Fibroblast of lung (primary cell): ENCODE data around the gene SCYGR4. TPM values are rescaled to one million over a fixed set of nuclear protein-coding genes. Genes with fewer than 3 reads are reported as not detected.

Source experiments
- DNase-seq, 2 donors: peaks; one replicate each; pipeline versions ENCODE4 v3.0.0 to v3.0.0-alpha.2; 2010; ENCODE audit warnings: low read depth in 2 of 2
- H2AFZ ChIP-seq: 2 replicates; pipeline ENCODE4 v1.5.1; 2012; ENCODE audit warnings: low read length, control low read depth, inconsistent platforms
- H3K27ac ChIP-seq: 2 replicates; pipeline ENCODE4 v1.5.1; 2011; ENCODE audit warnings: low read length, control low read depth; ENCODE audit not compliant: insufficient read depth
- H3K27me3 ChIP-seq: 2 replicates; pipeline ENCODE4 v1.5.1; 2011; ENCODE audit warnings: mild to moderate bottlenecking, low read length; ENCODE audit not compliant: control insufficient read depth, insufficient read depth
- H3K36me3 ChIP-seq: 2 replicates; pipeline ENCODE4 v1.5.1; 2011; ENCODE audit warnings: low read length; ENCODE audit not compliant: control insufficient read depth, insufficient read depth
- H3K4me1 ChIP-seq: 2 replicates; pipeline ENCODE4 v1.5.1; 2011; ENCODE audit warnings: low read length; ENCODE audit not compliant: control insufficient read depth, insufficient read depth; ENCODE audit errors: extremely low read depth
- H3K4me2 ChIP-seq: 2 replicates; pipeline ENCODE4 v1.5.1; 2011; ENCODE audit warnings: low read length, control low read depth; ENCODE audit not compliant: insufficient read depth; ENCODE audit errors: extremely low read depth
- H3K4me3 ChIP-seq, 4 experiments: fragments of 200-600 bp in 1 of 4; sonication (generic) in 1 of 4; replicated peaks in 1 of 4; 2 replicates each; pipeline ENCODE4 v1.5.1; 2011 to 2016; ENCODE audit warnings: low read length in 4 of 4, low read depth in 3 of 4, mild to moderate bottlenecking in 3 of 4, control low read depth in 2 of 4, inconsistent platforms in 1 of 4, mixed read lengths in 1 of 4; ENCODE audit not compliant: insufficient read depth in 1 of 4; ENCODE audit errors: control extremely low read depth in 1 of 4
- H3K79me2 ChIP-seq: 2 replicates; pipeline ENCODE4 v1.5.1; 2012; ENCODE audit warnings: mild to moderate bottlenecking, low read length, inconsistent platforms; ENCODE audit not compliant: control insufficient read depth, insufficient read depth
- H3K9ac ChIP-seq: 2 replicates; pipeline ENCODE4 v1.5.1; 2011; ENCODE audit warnings: mild to moderate bottlenecking, low read length, control low read depth; ENCODE audit not compliant: insufficient read depth
- H3K9me3 ChIP-seq: 2 replicates; pipeline ENCODE4 v1.5.1; 2012; ENCODE audit warnings: low read depth, low read length; ENCODE audit not compliant: control insufficient read depth, insufficient read depth
- H4K20me1 ChIP-seq: 2 replicates; pipeline ENCODE4 v1.5.1; 2011; ENCODE audit warnings: low read length; ENCODE audit not compliant: control insufficient read depth, insufficient read depth; ENCODE audit errors: extremely low read depth
- EZH2 ChIP-seq: IDR thresholded peaks from 2 replicates; pipeline ENCODE4 v1.5.1; 2012; ENCODE audit warnings: low read length, control low read depth, mild to moderate bottlenecking; ENCODE audit errors: missing control alignments
- polyA plus RNA-seq, 2 donors: library from polyadenylated mRNA; depleted of rRNA in 1 of 2; stranded (reverse) in 1 of 2; unstranded in 1 of 2; fragments of >200 nt; gene quantifications; 2 replicates each; pipeline ENCODE4 v1.2.1, GENCODE V29; 2011 to 2012; ENCODE audit warnings: missing spikeins in 1 of 2
- total RNA-seq: library from RNA; depleted of rRNA; stranded (reverse); fragments of >200 nt; gene quantifications from 2 replicates; pipeline ENCODE4 v1.2.1, GENCODE V29; 2014
- TF ChIP-seq, protein P1 (sequence below), 2 donors: IDR thresholded peaks in 1 of 2; conservative IDR thresholded peaks in 1 of 2; 1 replicate in 1 of 2; 2 replicates in 1 of 2; pipeline ENCODE4 v1.5.1; 2011 to 2012; ENCODE audit warnings: low read length in 2 of 2, control low read depth in 1 of 2, inconsistent platforms in 1 of 2, low read depth in 1 of 2, mild to moderate bottlenecking in 1 of 2

The SCYGR4 gene
- total and polyA plus RNA-seq, 2 donors (not counting 1 experiment from before 2014, with no cell fraction given): not detected

DNA sequence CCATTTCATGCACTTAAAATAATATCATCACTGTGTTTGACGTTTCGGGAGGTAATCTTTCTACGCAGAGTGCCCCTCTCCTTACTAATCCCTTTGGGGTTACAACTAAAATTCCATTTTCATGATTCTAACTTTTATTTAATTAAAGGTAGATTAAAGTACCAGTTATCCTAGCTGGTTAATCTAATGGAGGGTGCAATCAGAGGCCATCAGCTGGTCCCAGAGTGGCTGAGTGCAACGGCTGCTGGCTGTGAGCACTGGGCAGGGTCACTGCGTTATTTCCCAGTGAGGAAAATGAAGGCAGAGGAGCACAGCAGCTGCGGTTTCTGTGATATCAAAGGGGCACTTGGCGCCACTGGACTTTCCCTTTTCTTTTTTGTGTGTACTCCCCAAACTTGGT is 12.1 kb downstream of the SCYGR4 start:
- no peak overlapping the region for H2AFZ ChIP-seq
- TF ChIP-seq, protein P1, sequence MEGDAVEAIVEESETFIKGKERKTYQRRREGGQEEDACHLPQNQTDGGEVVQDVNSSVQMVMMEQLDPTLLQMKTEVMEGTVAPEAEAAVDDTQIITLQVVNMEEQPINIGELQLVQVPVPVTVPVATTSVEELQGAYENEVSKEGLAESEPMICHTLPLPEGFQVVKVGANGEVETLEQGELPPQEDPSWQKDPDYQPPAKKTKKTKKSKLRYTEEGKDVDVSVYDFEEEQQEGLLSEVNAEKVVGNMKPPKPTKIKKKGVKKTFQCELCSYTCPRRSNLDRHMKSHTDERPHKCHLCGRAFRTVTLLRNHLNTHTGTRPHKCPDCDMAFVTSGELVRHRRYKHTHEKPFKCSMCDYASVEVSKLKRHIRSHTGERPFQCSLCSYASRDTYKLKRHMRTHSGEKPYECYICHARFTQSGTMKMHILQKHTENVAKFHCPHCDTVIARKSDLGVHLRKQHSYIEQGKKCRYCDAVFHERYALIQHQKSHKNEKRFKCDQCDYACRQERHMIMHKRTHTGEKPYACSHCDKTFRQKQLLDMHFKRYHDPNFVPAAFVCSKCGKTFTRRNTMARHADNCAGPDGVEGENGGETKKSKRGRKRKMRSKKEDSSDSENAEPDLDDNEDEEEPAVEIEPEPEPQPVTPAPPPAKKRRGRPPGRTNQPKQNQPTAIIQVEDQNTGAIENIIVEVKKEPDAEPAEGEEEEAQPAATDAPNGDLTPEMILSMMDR (conservative IDR thresholded peaks at IDR 0.05 in 1 of 2, IDR thresholded peaks at IDR 0.05 in 1 of 2; ENCODE audit: low read depth in 1 of 2, low read length in 2 of 2): no peak
- no peak for TF ChIP-seq EZH2

DNA sequence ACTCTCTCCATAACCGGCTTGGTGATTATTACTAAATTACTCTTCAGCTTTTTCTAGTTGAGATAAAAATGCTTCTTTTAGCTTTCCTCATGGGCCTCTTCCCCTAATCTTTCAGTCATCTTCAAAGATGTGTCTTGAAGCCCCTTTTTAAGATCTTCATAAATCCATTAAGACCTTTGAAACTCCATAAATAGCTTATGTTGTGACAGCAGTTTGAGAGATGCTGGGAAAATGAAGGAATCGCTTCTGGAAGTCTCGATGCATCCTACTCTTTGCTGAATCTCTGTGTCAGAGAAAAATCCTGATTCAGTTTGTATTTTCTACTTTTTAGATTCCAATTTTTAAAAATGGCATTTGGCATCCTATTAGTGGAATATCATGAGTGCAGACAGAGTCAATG is 13.0 kb downstream of the SCYGR4 start:
- no peak overlapping the region for H3K4me2 ChIP-seq
- no peak overlapping the region for H2AFZ ChIP-seq

More for the DNA sequence above, 12.1 kb downstream of the SCYGR4 start:
- no peak for DNase-seq
- H3K79me2 ChIP-seq: no peaks in the 10 kb centered on the region
- no peak overlapping the region for H3K4me3 ChIP-seq
- H3K9me3 ChIP-seq: no peaks in the 10 kb centered on the region
- no peaks in the 10 kb centered on the region for H3K36me3 ChIP-seq
- no peak overlapping the region for H3K27ac ChIP-seq
- no peaks in the 10 kb centered on the region for H3K27me3 ChIP-seq
- H3K9ac ChIP-seq: no peak overlapping the region
- no peak overlapping the region for H3K4me2 ChIP-seq
- H4K20me1 ChIP-seq: no peaks in the 10 kb centered on the region
- H3K4me1 ChIP-seq: no peaks in the 10 kb centered on the region

GRCh38 chr2:227632827-227633226 is 15.5 kb downstream of the SCYGR4 start:
- Histone ChIP-seq H3K36me3 (no peaks in the 10 kb centered on the region), H3K9me3 (no peaks in the 10 kb centered on the region), H3K79me2 (no peaks in the 10 kb centered on the region), H3K4me2 (no peak overlapping the region), H3K27ac (no peak overlapping the region), H3K4me1 (no peaks in the 10 kb centered on the region), H3K27me3 (no peaks in the 10 kb centered on the region), H2AFZ (no peak overlapping the region), H3K4me3 (no peak overlapping the region), H4K20me1 (no peaks in the 10 kb centered on the region), H3K9ac (no peak overlapping the region)
- DNase-seq: no peak
- TF ChIP-seq, protein P1 (conservative IDR thresholded peaks at IDR 0.05 in 1 of 2, IDR thresholded peaks at IDR 0.05 in 1 of 2; ENCODE audit: low read depth in 1 of 2, low read length in 2 of 2): no peak

More for the DNA sequence above, 13.0 kb downstream of the SCYGR4 start:
- Histone ChIP-seq H3K79me2 (no peaks in the 10 kb centered on the region), H3K27ac (no peak overlapping the region), H3K27me3 (no peaks in the 10 kb centered on the region), H3K4me3 (no peak overlapping the region), H3K9ac (no peak overlapping the region), H3K36me3 (no peaks in the 10 kb centered on the region), H3K9me3 (no peaks in the 10 kb centered on the region), H4K20me1 (no peaks in the 10 kb centered on the region), H3K4me1 (no peaks in the 10 kb centered on the region)
- DNase-seq: no peak
- TF ChIP-seq EZH2: no peak
